GM12874 (cell line): ENCODE data around the gene DSC1.

ENCODE experiments used
- CTCF ChIP-seq: IDR thresholded peaks from 2 replicates; pipeline ENCODE4 v1.5.1; 2011; ENCODE audit warnings: low read depth, mild to moderate bottlenecking, control low read depth, low read length, moderate library complexity; ENCODE audit not compliant: insufficient read depth

The DSC1 gene

GRCh38 chr18:31171144-31171839, 8.6 kb upstream of the DSC1 start:
- no peak for TF ChIP-seq CTCF

GRCh38 chr18:31170335-31170734, 7.7 kb upstream of the DSC1 start:
- no peak for TF ChIP-seq CTCF

DNA sequence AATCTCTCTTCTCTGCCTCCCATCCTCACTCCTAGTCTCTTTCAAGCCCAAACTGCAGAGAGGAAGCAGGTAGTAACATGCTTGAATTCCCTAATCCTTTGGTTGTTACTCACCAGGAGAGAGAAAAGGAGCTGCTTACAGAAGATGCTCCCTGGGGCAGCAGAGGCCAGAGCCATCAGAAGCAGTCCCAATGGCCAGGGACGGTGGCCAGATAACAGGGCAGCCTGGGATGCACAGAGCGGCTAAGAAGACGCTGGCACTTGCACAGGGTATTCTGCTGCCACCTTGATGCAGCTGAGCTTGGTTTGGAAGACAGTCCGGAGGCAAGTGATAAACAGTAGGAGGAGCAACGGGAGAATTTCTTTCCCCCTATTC, 250 bp downstream of the DSC1 start:
- no peak for TF ChIP-seq CTCF

DNA sequence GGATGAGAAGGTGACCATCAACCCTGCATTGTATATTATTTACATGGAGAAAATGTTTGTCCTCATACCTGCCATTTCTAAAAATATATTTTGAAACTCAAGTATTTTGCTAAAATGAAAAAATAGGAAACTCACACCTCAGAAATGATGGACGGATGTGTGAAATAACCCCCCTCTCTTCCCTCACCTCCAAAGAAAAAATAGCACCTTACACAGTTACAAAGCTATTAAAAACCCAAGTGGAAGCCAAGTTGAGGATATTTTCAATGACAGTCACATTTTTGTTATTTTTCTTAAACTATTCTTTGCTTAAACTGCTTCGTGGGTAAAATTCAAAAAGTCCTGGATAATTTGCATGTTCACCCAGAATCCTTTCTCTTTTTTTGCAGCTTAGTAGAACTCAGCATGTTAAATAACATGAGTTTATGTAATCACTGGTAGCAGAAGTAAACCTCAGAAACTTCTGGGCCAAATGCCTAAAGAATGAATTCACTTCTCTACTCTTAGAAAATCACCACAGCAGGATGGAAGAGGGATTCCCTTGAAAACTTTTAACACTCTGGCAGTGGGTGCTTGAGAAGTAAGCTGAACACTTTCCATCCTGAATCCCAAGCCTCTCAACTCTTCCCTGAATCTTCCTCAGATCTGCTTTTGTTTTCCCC, 768 bp downstream of the DSC1 start:
- TF ChIP-seq CTCF: no peak

DNA sequence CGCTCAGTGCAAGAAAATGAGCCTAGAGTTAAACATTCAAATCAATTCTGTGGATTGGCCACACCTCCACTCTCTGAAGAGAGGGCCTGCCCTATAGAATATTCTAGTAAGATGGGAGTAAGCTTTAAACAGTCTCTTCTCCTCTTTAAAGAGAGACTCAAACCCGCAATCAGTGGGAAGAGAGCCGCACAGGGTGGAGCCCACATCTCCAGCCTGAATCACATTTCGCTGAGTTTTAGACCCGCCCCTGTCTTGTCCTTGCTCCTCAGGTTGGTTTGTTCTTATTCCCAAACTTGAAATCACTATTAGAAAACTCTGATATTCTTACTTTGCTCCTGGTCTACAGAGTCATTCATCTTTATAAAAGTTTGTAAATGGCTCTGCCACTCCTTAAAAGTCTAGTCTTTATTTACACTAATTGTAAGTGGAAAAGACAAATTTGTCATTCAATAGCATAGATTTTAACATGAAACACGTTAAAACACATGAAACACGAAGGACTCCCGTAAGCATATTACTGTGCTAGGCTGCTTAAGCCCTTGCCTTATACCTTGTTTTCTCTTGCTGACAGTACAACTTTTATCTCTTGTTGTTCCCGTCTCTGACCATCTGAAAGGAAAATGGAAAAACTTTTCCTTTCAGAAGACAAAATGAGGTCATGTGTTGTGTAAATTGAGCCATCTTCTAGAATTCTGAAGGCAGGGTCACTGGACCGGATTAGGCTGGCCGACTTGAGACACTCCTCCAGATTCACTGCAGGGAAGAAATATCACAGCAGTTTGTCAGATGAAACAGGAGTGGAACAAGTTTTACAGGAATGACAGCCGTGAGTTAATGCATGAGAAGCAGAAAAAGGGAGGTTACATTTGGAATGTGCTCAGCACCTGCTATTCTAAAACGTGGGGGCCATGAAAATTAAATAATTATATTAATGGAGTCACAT, 5.6 kb downstream of the DSC1 start:
- no peak for TF ChIP-seq CTCF

DNA sequence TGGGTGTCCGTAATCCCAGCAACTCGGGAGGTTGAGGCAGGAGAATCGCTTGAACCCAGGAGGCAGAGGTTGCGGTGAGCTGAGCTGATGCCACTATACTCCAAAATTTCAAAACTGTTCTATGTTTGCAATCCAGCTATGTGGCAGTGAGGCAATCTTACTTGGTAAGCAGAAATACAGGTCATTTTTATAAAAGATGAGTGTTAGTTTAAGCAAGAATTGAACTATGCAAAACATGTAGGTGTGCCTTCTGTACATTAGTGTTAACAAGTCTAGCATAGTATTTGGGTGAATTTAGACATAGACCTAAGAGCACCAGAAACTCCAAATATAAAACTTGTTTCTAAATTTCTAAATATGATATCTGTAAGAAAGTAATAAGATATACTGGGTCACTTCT, 7.2 kb downstream of the DSC1 start:
- no peak for TF ChIP-seq CTCF

DNA sequence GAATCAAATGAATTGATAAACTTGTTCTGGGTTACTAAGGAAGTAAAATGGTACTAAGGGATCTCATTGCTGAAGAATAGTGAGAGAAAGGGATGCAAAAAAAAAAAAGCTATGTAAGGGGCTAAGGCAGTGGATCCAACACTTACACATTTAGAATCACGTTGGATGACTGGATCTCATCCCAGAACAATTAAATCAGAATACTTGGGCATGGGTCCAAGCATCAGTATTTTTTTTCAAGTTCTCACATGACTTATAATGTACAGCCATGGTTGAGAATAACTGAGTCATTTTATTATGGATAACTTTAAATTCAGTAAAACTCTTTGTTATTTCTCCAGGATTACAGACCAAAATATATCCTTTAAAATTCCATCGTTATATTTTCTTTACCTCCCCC, 8.5 kb downstream of the DSC1 start:
- no peak for TF ChIP-seq CTCF
